Measurements from ENCODE around the gene ATP9B. TPM values are rescaled to one million over a fixed set of nuclear protein-coding genes. Genes with fewer than 3 reads are reported as not detected.

ATP9B gene
- total RNA-seq, 1 experiment from 2014 or later = 17.9 TPM

GRCh38 chr18:79104137-79104536 lies 34.9 kb downstream of the ATP9B start:
- Histone ChIP-seq H3K36me3 (ENCODE audit: insufficient read depth, low read length, poor library complexity, severe bottlenecking) (no peaks in the 10 kb centered on the region), H3K9me3 (ENCODE audit: low read depth, low read length, poor library complexity, severe bottlenecking) (no peaks in the 10 kb centered on the region), H3K4me1 (ENCODE audit: insufficient read depth, low read length, poor library complexity, severe bottlenecking) (no peaks in the 10 kb centered on the region), H3K4me3 (ENCODE audit: low read depth, low read length, poor library complexity, severe bottlenecking) (no peak overlapping the region), H3K27me3 (replicated peaks; ENCODE audit: insufficient read depth, low read depth, low read length, poor library complexity) (no peaks in the 10 kb centered on the region), H3K27ac (ENCODE audit: low read depth, low read length, poor library complexity, severe bottlenecking) (no peak overlapping the region)
- TF ChIP-seq EZH2 (IDR thresholded peaks at IDR 0.05; ENCODE audit: borderline replicate concordance, low read depth, low read length, poor library complexity, severe bottlenecking) (no peak), CTCF (conservative IDR thresholded peaks at IDR 0.05; ENCODE audit: low read depth, low read length) (no peak)
- DNase-seq (ENCODE audit: low spot score) = no peak
- ChIA-PET POLR2A (ENCODE audit: low non-redundant PET) (no interaction called here), CTCF (no interaction called here)
- intact Hi-C loops (cut with micrococcal nuclease; ENCODE audit: unreplicated experiment) = no loop called here
- BruUV-seq (replicated peaks) = no TSS peak

- H3K9me3 ChIP-seq (ENCODE audit: low read depth, low read length, poor library complexity, severe bottlenecking) = no peaks in the 10 kb centered on the region
- H3K4me1 ChIP-seq (ENCODE audit: insufficient read depth, low read length, poor library complexity, severe bottlenecking) = no peaks in the 10 kb centered on the region
- no peaks in the 10 kb centered on the region for H3K27me3 ChIP-seq (replicated peaks; ENCODE audit: insufficient read depth, low read depth, low read length, poor library complexity)
- no peak for TF ChIP-seq CTCF (conservative IDR thresholded peaks at IDR 0.05; ENCODE audit: low read depth, low read length)
- no peak for TF ChIP-seq EZH2 (IDR thresholded peaks at IDR 0.05; ENCODE audit: borderline replicate concordance, low read depth, low read length, poor library complexity, severe bottlenecking)
- no peak overlapping the region for H3K27ac ChIP-seq (ENCODE audit: low read depth, low read length, poor library complexity, severe bottlenecking)
- ChIA-PET CTCF (no interaction called here), POLR2A (ENCODE audit: low non-redundant PET) (no interaction called here)
- no peak overlapping the region for H3K4me3 ChIP-seq (ENCODE audit: low read depth, low read length, poor library complexity, severe bottlenecking)
- no TSS peak for BruUV-seq (replicated peaks)
- H3K36me3 ChIP-seq (ENCODE audit: insufficient read depth, low read length, poor library complexity, severe bottlenecking) = no peaks in the 10 kb centered on the region
- DNase-seq (ENCODE audit: low spot score) = no peak
- intact Hi-C loops (cut with micrococcal nuclease; ENCODE audit: unreplicated experiment) = no loop called here
These were observed 36.3 kb downstream of the ATP9B start for GRCh38 chr18:79105455-79105854.

- intact Hi-C loops (cut with micrococcal nuclease; ENCODE audit: unreplicated experiment) = no loop called here
- Histone ChIP-seq H3K9me3 (ENCODE audit: low read depth, low read length, poor library complexity, severe bottlenecking) (no peaks in the 10 kb centered on the region), H3K27me3 (replicated peaks; ENCODE audit: insufficient read depth, low read depth, low read length, poor library complexity) (no peaks in the 10 kb centered on the region), H3K27ac (ENCODE audit: low read depth, low read length, poor library complexity, severe bottlenecking) (no peak overlapping the region), H3K36me3 (ENCODE audit: insufficient read depth, low read length, poor library complexity, severe bottlenecking) (no peaks in the 10 kb centered on the region), H3K4me3 (ENCODE audit: low read depth, low read length, poor library complexity, severe bottlenecking) (no peak overlapping the region), H3K4me1 (ENCODE audit: insufficient read depth, low read length, poor library complexity, severe bottlenecking) (no peaks in the 10 kb centered on the region)
- ChIA-PET POLR2A (ENCODE audit: low non-redundant PET) (no interaction called here), CTCF (no interaction called here)
- TF ChIP-seq CTCF (conservative IDR thresholded peaks at IDR 0.05; ENCODE audit: low read depth, low read length) (no peak), EZH2 (IDR thresholded peaks at IDR 0.05; ENCODE audit: borderline replicate concordance, low read depth, low read length, poor library complexity, severe bottlenecking) (no peak)
- BruUV-seq (replicated peaks) = no TSS peak
- DNase-seq (ENCODE audit: low spot score) = no peak
These were observed 36.9 kb downstream of the ATP9B start for GRCh38 chr18:79106084-79106483.

All from A673 (cell line).